Measurements from ENCODE around the gene CAPZB.

CAPZB gene

GRCh38 chr1:19382222-19382621, 103.1 kb downstream of the CAPZB start:
- ATAC-seq, result no peak

GRCh38 chr1:19381261-19381660, 104.1 kb downstream of the CAPZB start:
- ATAC-seq, result no peak

- ATAC-seq, result peak; percentile 82 to 86
Measured at GRCh38 chr1:19377812-19378718, 107.3 kb downstream of the CAPZB start.

- ATAC-seq, result no peak
Measured at GRCh38 chr1:19376428-19377372, 108.6 kb downstream of the CAPZB start.

GRCh38 chr1:19375631-19376400, 109.5 kb downstream of the CAPZB start:
- ATAC-seq, result no peak

GRCh38 chr1:19374926-19375325, 110.4 kb downstream of the CAPZB start:
- no peak for ATAC-seq

GRCh38 chr1:19374083-19374801, 111.1 kb downstream of the CAPZB start:
- no peak for ATAC-seq

GRCh38 chr1:19373211-19374082, 111.9 kb downstream of the CAPZB start:
- no peak for ATAC-seq

GRCh38 chr1:19372602-19373001, 112.7 kb downstream of the CAPZB start:
- no peak for ATAC-seq

GRCh38 chr1:19372136-19372514, 113.2 kb downstream of the CAPZB start:
- no peak for ATAC-seq

- no peak for ATAC-seq
Measured at GRCh38 chr1:19371226-19372135, 113.9 kb downstream of the CAPZB start.

GRCh38 chr1:19370453-19371170, 114.7 kb downstream of the CAPZB start:
- no peak for ATAC-seq

GRCh38 chr1:19369396-19370090, 115.8 kb downstream of the CAPZB start:
- no peak for ATAC-seq

GRCh38 chr1:19368964-19369363, 116.4 kb downstream of the CAPZB start:
- ATAC-seq, result no peak

GRCh38 chr1:19368050-19368449, 117.3 kb downstream of the CAPZB start:
- no peak for ATAC-seq

GRCh38 chr1:19367584-19368041, 117.7 kb downstream of the CAPZB start:
- no peak for ATAC-seq

- no peak for ATAC-seq
Measured at GRCh38 chr1:19366599-19367536, 118.5 kb downstream of the CAPZB start.

Measured in activated CD4-positive, CD25-positive, alpha-beta regulatory T cell treated with anti-CD3 and anti-CD28 coated beads, Interleukin-2, amount 50 U/mL, for 24 hours (primary cell).